ENCODE results near the gene POLE. TPM values are rescaled to one million over a fixed set of nuclear protein-coding genes. Genes with fewer than 3 reads are reported as not detected.

POLE gene
- total RNA-seq, 1 experiment from 2014 or later, result 54.0 TPM

- Histone ChIP-seq H3K4me3 (ENCODE audit: insufficient read depth, low read depth, low read length) (no peak overlapping the region), H3K36me3 (replicated peaks; ENCODE audit: control insufficient read depth, insufficient read depth, low read length) (peaks cover 40% of the 10 kb centered on the region), H3K27me3 (ENCODE audit: control insufficient read depth, insufficient read depth, low read length) (no peaks in the 10 kb centered on the region)
- DNase-seq, result no peak
These were observed 36.6 kb upstream of the POLE start for GRCh38 chr12:132723764-132724140.

DNA sequence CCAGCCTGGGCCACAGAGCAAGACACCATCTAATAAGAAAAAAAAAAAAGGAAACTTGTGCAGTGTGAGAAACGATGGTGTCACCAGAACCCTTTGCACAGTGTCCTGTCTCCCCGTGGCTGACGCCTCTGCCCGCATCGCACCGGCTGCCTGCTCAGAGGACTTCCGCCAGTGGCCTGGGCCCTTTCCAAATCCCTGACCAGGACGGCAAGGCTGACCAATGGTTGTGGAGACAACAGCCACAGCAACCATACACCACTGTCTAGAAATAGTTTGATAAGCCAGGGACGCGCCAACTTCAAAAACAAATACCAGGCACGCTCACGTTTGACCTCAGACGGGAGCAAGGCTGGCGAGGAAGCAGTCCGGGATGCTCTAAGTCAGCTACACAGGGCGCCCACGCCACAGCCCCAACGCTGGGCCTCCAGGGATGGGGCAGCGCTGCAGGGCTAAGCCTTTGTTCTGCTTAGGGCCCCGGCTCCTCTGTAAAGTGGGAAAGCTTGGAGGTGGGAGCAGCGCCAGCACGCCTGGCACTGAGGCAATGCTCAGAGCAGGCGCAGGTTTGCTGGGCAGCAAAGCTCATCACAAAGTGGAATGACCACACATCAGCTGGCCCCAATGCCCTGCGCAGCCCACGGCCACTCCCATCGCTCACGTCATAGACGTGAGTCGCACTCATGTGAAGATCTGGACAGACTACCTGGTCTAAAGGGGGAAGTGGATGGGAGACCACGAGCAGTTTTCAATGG lies 36.0 kb upstream of the POLE start:
- H3K27me3 ChIP-seq (ENCODE audit: control insufficient read depth, insufficient read depth, low read length), result no peaks in the 10 kb centered on the region
- peaks cover 36% of the 10 kb centered on the region for H3K36me3 ChIP-seq (replicated peaks; ENCODE audit: control insufficient read depth, insufficient read depth, low read length)
- peak; percentile 52 for DNase-seq
- no peak overlapping the region for H3K4me3 ChIP-seq (ENCODE audit: insufficient read depth, low read depth, low read length)

GRCh38 chr12:132720606-132721345 lies 33.6 kb upstream of the POLE start:
- Histone ChIP-seq H3K27me3 (ENCODE audit: control insufficient read depth, insufficient read depth, low read length) (no peaks in the 10 kb centered on the region), H3K36me3 (replicated peaks; ENCODE audit: control insufficient read depth, insufficient read depth, low read length) (peaks cover 24% of the 10 kb centered on the region), H3K4me3 (ENCODE audit: insufficient read depth, low read depth, low read length) (no peak overlapping the region)
- peak; percentile 29 for DNase-seq

DNA sequence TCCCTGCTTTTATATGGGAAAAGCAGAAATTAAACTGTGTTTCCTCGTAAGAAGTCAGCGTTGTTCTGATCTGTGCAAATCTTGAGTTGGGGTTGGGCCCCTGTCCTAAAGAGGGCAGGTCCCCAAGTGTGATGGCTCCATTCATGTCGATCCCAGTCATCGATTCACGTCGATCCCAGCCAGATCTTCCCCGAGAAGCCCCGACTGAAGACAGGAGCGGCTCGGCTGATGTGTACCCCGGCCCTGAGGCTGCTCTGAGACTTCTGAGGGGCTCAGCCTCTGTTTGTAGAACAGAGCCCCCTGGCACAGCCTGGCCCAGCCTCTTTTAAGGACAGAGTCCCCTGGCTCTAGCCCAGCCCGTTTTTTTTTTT lies 32.8 kb upstream of the POLE start:
- peak; percentile 57 for DNase-seq
- no peak overlapping the region for H3K4me3 ChIP-seq (ENCODE audit: insufficient read depth, low read depth, low read length)
- peaks cover 25% of the 10 kb centered on the region for H3K36me3 ChIP-seq (replicated peaks; ENCODE audit: control insufficient read depth, insufficient read depth, low read length)
- no peaks in the 10 kb centered on the region for H3K27me3 ChIP-seq (ENCODE audit: control insufficient read depth, insufficient read depth, low read length)

- Histone ChIP-seq H3K27me3 (ENCODE audit: control insufficient read depth, insufficient read depth, low read length) (no peaks in the 10 kb centered on the region), H3K36me3 (replicated peaks; ENCODE audit: control insufficient read depth, insufficient read depth, low read length) (peaks cover 23% of the 10 kb centered on the region), H3K4me3 (ENCODE audit: insufficient read depth, low read depth, low read length) (no peak overlapping the region)
- peak; percentile 54 for DNase-seq
These were observed 32.2 kb upstream of the POLE start for GRCh38 chr12:132719141-132719953.

- H3K36me3 ChIP-seq (replicated peaks; ENCODE audit: control insufficient read depth, insufficient read depth, low read length), result peaks cover 19% of the 10 kb centered on the region
These were observed 31.5 kb upstream of the POLE start for GRCh38 chr12:132718644-132719043.

GRCh38 chr12:132717531-132718387 lies 30.6 kb upstream of the POLE start:
- peak; percentile 68 for DNase-seq

More at GRCh38 chr12:132718644-132719043, 31.5 kb upstream of the POLE start:
- Histone ChIP-seq H3K4me3 (ENCODE audit: insufficient read depth, low read depth, low read length) (no peak overlapping the region), H3K27me3 (ENCODE audit: control insufficient read depth, insufficient read depth, low read length) (no peaks in the 10 kb centered on the region)
- peak; percentile 64 for DNase-seq

GRCh38 chr12:132717011-132717410 lies 29.9 kb upstream of the POLE start:
- DNase-seq, result peak; percentile 58
- Histone ChIP-seq H3K36me3 (replicated peaks; ENCODE audit: control insufficient read depth, insufficient read depth, low read length) (peaks cover 16% of the 10 kb centered on the region), H3K4me3 (ENCODE audit: insufficient read depth, low read depth, low read length) (no peak overlapping the region), H3K27me3 (ENCODE audit: control insufficient read depth, insufficient read depth, low read length) (no peaks in the 10 kb centered on the region)

More at GRCh38 chr12:132717531-132718387, 30.6 kb upstream of the POLE start:
- Histone ChIP-seq H3K27me3 (ENCODE audit: control insufficient read depth, insufficient read depth, low read length) (no peaks in the 10 kb centered on the region), H3K36me3 (replicated peaks; ENCODE audit: control insufficient read depth, insufficient read depth, low read length) (peaks cover 16% of the 10 kb centered on the region), H3K4me3 (ENCODE audit: insufficient read depth, low read depth, low read length) (no peak overlapping the region)

- no peak for DNase-seq
- Histone ChIP-seq H3K27me3 (ENCODE audit: control insufficient read depth, insufficient read depth, low read length) (no peaks in the 10 kb centered on the region), H3K36me3 (replicated peaks; ENCODE audit: control insufficient read depth, insufficient read depth, low read length) (peaks cover 16% of the 10 kb centered on the region), H3K4me3 (ENCODE audit: insufficient read depth, low read depth, low read length) (no peak overlapping the region)
These were observed 29.2 kb upstream of the POLE start for GRCh38 chr12:132716356-132716755.

- DNase-seq, result no peak
- no peak overlapping the region for H3K4me3 ChIP-seq (ENCODE audit: insufficient read depth, low read depth, low read length)
These were observed 28.7 kb upstream of the POLE start for GRCh38 chr12:132715874-132716273.

DNA sequence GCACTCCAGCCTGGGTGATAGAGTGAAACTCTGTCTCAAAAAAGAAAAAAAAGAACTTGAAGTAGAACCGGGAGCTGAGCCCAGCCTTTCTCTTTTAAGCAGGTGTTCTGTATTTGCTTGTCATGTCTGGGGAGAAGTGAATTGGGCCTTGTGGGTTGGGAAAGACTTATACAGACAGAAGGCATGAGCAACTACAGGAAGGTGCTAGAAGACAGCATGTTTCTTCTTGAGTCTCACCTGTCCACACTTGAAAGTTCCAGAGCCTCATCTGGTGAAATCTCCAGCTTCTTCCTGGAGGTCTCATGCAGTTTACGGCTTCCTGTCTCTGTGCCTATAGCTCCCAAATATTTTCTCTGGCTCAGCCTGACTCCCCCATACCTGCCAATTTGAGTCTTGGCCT lies 26.0 kb upstream of the POLE start:
- peaks cover 4% of the 10 kb centered on the region for H3K36me3 ChIP-seq (replicated peaks; ENCODE audit: control insufficient read depth, insufficient read depth, low read length)
- no peak overlapping the region for H3K4me3 ChIP-seq (ENCODE audit: insufficient read depth, low read depth, low read length)
- no peak for DNase-seq
- H3K27me3 ChIP-seq (ENCODE audit: control insufficient read depth, insufficient read depth, low read length), result no peaks in the 10 kb centered on the region

More at GRCh38 chr12:132715874-132716273, 28.7 kb upstream of the POLE start:
- peaks cover 12% of the 10 kb centered on the region for H3K36me3 ChIP-seq (replicated peaks; ENCODE audit: control insufficient read depth, insufficient read depth, low read length)
- no peaks in the 10 kb centered on the region for H3K27me3 ChIP-seq (ENCODE audit: control insufficient read depth, insufficient read depth, low read length)

GRCh38 chr12:132711080-132711843 lies 24.1 kb upstream of the POLE start:
- Histone ChIP-seq H3K27me3 (ENCODE audit: control insufficient read depth, insufficient read depth, low read length) (no peaks in the 10 kb centered on the region), H3K36me3 (replicated peaks; ENCODE audit: control insufficient read depth, insufficient read depth, low read length) (peaks cover 3% of the 10 kb centered on the region)
- DNase-seq, result peak; percentile 89

DNA sequence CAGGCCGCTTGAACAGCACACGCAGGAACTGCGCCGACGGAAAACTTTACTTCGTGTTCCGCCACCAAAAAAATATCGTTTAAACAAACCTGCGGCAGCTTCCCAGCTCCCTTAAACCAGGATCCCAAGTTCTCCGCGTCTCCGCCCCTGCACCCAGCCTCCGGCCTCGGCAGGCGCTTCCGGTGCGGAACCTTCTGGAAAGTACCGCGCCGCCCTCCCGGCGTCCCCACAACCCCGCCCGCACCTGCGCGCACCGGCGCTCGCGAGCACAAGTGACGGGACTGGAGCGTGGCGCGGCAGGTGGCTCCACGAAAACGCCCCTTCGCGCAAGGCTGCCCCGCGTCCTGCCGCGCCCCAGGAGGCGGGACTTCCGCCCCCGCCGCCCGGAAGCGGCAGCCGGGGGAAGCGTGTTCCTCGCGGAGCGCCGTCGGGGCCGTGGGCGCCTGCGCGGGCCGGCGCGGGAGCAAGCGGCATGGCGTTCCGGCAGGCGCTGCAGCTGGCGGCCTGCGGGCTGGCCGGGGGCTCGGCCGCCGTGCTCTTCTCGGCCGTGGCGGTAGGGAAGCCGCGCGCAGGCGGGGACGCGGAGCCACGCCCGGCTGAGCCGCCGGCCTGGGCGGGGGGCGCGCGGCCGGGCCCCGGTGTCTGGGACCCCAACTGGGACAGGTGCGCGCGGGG lies 23.4 kb upstream of the POLE start, which contains the start of gene PGAM5:
Gene PGAM5, plus strand, starts transcription at position 438 of the 675 bp plus-strand sequence. Its CDS starts 35 bp downstream, at position 473.
- peak within 1 kb of the TSS; percentile 86 for H3K4me3 ChIP-seq (ENCODE audit: insufficient read depth, low read depth, low read length)
- peak; percentile 96 for DNase-seq
- no peaks in the 10 kb centered on the region for H3K36me3 ChIP-seq (replicated peaks; ENCODE audit: control insufficient read depth, insufficient read depth, low read length)
- H3K27me3 ChIP-seq (ENCODE audit: control insufficient read depth, insufficient read depth, low read length), result no peaks in the 10 kb centered on the region

More at GRCh38 chr12:132711080-132711843, 24.1 kb upstream of the POLE start:
- H3K4me3 ChIP-seq (ENCODE audit: insufficient read depth, low read depth, low read length), result peak overlapping the region; percentile 86
